ENCODE results near the gene NAA16.

Gene NAA16

DNA sequence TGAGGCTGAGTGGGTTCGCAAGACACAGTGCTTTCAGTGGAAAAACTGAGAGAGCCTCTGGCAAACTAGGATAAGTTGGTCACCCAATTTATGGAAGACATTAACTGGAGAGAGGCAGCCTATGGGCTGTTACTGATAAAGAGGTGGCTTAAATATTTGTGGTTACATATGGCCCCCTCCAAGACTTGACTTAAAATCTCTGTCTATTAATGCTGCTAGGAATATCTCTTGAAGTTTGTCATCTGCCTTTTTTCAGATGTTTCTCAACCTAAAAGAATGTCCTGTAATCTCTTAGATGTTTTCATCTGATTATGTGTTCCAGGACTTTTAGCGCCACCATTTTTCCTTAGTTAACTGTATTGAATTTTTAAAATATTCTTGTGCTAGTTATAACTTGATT, 54.6 kb downstream of the NAA16 start:
- TF ChIP-seq, protein P1, sequence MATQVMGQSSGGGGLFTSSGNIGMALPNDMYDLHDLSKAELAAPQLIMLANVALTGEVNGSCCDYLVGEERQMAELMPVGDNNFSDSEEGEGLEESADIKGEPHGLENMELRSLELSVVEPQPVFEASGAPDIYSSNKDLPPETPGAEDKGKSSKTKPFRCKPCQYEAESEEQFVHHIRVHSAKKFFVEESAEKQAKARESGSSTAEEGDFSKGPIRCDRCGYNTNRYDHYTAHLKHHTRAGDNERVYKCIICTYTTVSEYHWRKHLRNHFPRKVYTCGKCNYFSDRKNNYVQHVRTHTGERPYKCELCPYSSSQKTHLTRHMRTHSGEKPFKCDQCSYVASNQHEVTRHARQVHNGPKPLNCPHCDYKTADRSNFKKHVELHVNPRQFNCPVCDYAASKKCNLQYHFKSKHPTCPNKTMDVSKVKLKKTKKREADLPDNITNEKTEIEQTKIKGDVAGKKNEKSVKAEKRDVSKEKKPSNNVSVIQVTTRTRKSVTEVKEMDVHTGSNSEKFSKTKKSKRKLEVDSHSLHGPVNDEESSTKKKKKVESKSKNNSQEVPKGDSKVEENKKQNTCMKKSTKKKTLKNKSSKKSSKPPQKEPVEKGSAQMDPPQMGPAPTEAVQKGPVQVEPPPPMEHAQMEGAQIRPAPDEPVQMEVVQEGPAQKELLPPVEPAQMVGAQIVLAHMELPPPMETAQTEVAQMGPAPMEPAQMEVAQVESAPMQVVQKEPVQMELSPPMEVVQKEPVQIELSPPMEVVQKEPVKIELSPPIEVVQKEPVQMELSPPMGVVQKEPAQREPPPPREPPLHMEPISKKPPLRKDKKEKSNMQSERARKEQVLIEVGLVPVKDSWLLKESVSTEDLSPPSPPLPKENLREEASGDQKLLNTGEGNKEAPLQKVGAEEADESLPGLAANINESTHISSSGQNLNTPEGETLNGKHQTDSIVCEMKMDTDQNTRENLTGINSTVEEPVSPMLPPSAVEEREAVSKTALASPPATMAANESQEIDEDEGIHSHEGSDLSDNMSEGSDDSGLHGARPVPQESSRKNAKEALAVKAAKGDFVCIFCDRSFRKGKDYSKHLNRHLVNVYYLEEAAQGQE (IDR thresholded peaks at IDR 0.05; ENCODE audit: insufficient replicate concordance, low read depth): no peak
- TF ChIP-seq POLR2AphosphoS5 (IDR thresholded peaks at IDR 0.05; ENCODE audit: low read depth) (no peak), SPI1 (IDR thresholded peaks at IDR 0.05; ENCODE audit: borderline replicate concordance, low read depth) (no peak), GABPA (IDR thresholded peaks at IDR 0.05; ENCODE audit: low read depth) (no peak)
- TF ChIP-seq, protein P2, sequence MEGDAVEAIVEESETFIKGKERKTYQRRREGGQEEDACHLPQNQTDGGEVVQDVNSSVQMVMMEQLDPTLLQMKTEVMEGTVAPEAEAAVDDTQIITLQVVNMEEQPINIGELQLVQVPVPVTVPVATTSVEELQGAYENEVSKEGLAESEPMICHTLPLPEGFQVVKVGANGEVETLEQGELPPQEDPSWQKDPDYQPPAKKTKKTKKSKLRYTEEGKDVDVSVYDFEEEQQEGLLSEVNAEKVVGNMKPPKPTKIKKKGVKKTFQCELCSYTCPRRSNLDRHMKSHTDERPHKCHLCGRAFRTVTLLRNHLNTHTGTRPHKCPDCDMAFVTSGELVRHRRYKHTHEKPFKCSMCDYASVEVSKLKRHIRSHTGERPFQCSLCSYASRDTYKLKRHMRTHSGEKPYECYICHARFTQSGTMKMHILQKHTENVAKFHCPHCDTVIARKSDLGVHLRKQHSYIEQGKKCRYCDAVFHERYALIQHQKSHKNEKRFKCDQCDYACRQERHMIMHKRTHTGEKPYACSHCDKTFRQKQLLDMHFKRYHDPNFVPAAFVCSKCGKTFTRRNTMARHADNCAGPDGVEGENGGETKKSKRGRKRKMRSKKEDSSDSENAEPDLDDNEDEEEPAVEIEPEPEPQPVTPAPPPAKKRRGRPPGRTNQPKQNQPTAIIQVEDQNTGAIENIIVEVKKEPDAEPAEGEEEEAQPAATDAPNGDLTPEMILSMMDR (IDR thresholded peaks at IDR 0.05; ENCODE audit: insufficient read depth, low read length): no peak
- no peak overlapping the region for H3K27ac ChIP-seq (replicated peaks)
- H3K4me3 ChIP-seq (replicated peaks; ENCODE audit: insufficient read depth, low read length): no peak overlapping the region
- no peak for DNase-seq (ENCODE audit: low read depth in 1 of 2, low spot score in 1 of 2)
- H3K27me3 ChIP-seq (ENCODE audit: insufficient read depth, poor library complexity, severe bottlenecking): no peaks in the 10 kb centered on the region

DNA sequence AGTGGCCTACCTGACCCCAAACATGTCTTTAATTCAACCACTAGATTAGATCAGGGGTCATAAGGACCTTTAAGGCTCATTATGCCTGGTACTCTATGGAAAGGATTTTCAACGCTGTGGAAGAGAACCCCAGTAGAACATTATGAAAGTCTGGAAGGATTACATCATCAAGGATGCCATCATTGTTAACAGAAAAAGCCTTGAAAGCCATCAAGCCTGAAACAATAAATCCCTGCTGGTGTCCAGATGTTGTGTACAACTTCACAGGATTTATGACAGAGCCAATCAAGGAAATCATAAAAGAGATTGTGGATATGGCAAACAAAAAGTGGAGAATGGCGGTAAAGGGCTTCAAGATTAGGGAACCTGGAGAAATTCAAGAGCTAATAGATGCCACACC, 59.7 kb downstream of the NAA16 start:
- Histone ChIP-seq H3K4me3 (replicated peaks; ENCODE audit: insufficient read depth, low read length) (no peak overlapping the region), H3K27me3 (ENCODE audit: insufficient read depth, poor library complexity, severe bottlenecking) (no peaks in the 10 kb centered on the region), H3K27ac (replicated peaks) (no peak overlapping the region)
- TF ChIP-seq, protein P1 (IDR thresholded peaks at IDR 0.05; ENCODE audit: insufficient replicate concordance, low read depth): no peak
- TF ChIP-seq SPI1 (IDR thresholded peaks at IDR 0.05; ENCODE audit: borderline replicate concordance, low read depth): no peak
- TF ChIP-seq POLR2AphosphoS5 (IDR thresholded peaks at IDR 0.05; ENCODE audit: low read depth): no peak
- no peak for TF ChIP-seq GABPA (IDR thresholded peaks at IDR 0.05; ENCODE audit: low read depth)
- TF ChIP-seq, protein P2 (IDR thresholded peaks at IDR 0.05; ENCODE audit: insufficient read depth, low read length): no peak
- DNase-seq (ENCODE audit: low read depth in 1 of 2, low spot score in 1 of 2): no peak

DNA sequence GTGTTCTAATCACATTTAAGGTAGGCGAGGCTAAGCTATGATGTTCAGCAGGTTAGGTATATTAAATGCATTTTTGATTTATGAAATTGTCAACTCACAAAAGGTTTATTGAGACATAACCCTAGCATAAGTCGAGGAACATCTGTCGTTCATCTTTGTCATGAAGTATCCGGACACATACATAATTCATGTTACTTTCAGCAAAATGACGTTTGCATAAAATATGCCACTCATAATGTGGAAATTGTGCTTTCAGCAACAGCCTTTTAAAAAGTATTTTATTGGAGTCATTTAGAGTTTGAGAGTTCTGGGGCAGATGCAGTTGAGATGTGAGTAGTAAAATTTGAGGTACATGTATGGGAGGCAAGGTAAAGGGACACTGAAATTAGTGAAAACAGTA, 66.4 kb downstream of the NAA16 start:
- no peaks in the 10 kb centered on the region for H3K27me3 ChIP-seq (ENCODE audit: insufficient read depth, poor library complexity, severe bottlenecking)
- no peak overlapping the region for H3K4me3 ChIP-seq (replicated peaks; ENCODE audit: insufficient read depth, low read length)
- H3K27ac ChIP-seq (replicated peaks): no peak overlapping the region
- TF ChIP-seq, protein P2 (IDR thresholded peaks at IDR 0.05; ENCODE audit: insufficient read depth, low read length): no peak
- TF ChIP-seq, protein P1 (IDR thresholded peaks at IDR 0.05; ENCODE audit: insufficient replicate concordance, low read depth): no peak
- TF ChIP-seq POLR2AphosphoS5 (IDR thresholded peaks at IDR 0.05; ENCODE audit: low read depth) (no peak), SPI1 (IDR thresholded peaks at IDR 0.05; ENCODE audit: borderline replicate concordance, low read depth) (no peak), GABPA (IDR thresholded peaks at IDR 0.05; ENCODE audit: low read depth) (no peak)
- no peak for DNase-seq (ENCODE audit: low read depth in 1 of 2, low spot score in 1 of 2)
